ENCODE measurements around the gene PRXL2B.

Gene PRXL2B

DNA sequence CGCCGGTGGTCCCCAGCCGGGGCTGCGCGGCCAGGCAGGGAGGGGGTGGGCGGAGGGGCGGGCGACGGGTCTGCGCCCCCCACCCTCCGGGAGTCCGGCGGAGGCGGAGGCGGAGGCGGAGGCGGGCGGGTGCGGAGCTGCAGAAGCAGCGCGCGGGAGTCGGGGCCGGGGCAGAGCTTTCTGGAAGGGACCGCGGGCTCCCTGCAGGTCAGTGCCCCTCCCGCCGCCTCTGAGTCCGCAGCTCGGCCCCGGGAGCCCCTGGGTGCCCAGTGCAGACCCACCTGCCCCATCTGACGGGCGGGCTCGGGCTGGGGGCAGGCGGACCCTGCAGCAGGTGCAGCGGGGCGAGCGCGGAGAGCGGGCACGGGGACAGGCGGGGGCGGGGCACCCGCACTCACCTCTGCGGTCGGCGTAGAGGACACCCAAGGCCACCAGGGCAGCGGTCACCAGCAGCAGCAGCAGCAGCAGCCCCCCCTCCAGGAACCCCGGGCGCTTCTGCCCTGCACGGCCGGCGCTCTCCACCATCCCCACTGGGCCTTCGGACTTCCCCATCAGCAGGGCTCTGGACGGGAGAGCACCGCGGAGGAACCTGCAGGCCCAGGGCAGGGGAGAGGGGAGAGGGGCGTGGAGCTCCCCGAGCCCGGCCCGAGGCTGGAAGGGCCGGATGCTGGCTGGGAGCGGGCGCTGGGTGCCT is 42.5 kb downstream of the PRXL2B start:
- TF ChIP-seq, protein P1, sequence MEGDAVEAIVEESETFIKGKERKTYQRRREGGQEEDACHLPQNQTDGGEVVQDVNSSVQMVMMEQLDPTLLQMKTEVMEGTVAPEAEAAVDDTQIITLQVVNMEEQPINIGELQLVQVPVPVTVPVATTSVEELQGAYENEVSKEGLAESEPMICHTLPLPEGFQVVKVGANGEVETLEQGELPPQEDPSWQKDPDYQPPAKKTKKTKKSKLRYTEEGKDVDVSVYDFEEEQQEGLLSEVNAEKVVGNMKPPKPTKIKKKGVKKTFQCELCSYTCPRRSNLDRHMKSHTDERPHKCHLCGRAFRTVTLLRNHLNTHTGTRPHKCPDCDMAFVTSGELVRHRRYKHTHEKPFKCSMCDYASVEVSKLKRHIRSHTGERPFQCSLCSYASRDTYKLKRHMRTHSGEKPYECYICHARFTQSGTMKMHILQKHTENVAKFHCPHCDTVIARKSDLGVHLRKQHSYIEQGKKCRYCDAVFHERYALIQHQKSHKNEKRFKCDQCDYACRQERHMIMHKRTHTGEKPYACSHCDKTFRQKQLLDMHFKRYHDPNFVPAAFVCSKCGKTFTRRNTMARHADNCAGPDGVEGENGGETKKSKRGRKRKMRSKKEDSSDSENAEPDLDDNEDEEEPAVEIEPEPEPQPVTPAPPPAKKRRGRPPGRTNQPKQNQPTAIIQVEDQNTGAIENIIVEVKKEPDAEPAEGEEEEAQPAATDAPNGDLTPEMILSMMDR (IDR thresholded peaks at IDR 0.05; ENCODE audit: low read depth, low read length), result no peak
- DNase-seq (ENCODE audit: low read depth in 2 of 2), result no peak
- H3K4me3 ChIP-seq (replicated peaks in 1 of 2; ENCODE audit: low read depth in 2 of 2, low read length in 2 of 2), result no peak overlapping the region

DNA sequence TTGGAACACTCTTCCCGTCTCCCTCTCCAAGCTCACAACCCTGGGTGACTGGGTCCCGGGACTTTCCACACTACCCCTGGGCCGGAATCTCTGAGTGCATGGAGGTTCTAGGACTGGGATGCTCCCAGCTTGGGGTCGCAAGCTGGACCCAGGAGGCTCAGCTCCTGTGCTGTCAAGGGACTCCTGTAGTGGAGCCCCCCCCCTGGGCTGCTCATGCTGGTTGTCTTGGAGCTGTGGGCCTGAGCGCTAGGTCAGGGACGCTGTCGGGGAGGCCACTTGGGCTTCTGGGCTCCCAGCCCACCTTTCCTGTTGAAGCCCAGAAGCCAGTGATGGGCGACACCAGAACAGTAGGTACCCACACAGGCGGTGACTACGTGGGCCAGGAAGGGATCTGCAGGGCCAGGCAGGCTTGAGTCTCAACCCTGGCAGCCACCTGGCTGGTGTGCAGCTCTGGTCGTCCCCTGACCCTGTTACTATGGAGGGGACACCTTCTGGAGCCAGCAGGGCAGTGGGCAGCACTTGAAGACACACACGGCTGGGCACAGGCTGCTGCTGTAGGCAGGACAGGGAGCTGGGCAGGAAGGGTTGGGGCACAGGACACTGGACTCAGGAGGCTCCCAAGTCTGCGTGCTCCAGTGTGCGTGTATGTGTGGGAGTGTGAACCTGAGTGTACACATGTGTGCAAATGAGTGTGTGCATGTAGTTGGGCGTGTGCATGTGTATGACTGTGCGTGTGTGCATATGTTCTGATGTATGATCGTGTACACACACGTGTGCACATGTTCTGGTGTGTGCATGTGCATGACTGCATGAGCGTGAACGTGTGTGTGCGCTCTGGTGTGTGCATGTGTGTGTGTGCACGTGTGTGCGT is 43.3 kb downstream of the PRXL2B start:
- TF ChIP-seq, protein P1 (IDR thresholded peaks at IDR 0.05; ENCODE audit: low read depth, low read length), result no peak
- no peak for DNase-seq (ENCODE audit: low read depth in 2 of 2)
- no peak overlapping the region for H3K4me3 ChIP-seq (replicated peaks in 1 of 2; ENCODE audit: low read depth in 2 of 2, low read length in 2 of 2)

DNA sequence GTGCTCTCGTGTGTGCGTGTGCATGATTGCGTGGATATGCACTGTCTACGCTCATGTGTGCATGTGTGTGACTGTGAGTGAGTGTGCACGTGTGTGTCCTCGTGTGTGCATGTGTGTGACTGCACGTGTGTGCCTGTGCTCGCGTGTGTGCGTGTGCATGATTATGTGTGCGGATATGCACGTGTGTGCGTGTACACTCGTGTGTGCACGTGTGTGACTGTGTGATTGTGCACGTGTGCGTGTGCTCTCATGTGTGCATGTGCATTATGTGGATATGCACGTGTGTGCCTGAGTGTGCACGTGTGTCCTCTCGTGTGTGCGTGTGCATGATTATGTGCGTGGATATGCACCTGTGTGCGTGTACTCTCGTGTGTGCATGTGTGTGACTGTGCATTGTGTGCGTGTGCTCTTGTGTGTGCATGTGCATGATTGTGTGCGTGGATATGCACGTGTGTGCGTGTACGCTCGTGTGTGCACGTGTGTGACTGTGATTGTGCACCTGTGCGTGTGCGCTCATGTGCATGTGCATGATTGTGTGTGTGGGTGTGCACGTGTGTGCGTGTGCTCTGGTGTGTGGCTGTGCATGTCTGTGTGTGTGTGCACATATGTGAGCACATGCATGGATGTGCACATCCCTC is 44.0 kb downstream of the PRXL2B start:
- H3K4me3 ChIP-seq (replicated peaks in 1 of 2; ENCODE audit: low read depth in 2 of 2, low read length in 2 of 2), result no peak overlapping the region
- TF ChIP-seq, protein P1 (IDR thresholded peaks at IDR 0.05; ENCODE audit: low read depth, low read length), result no peak
- DNase-seq (ENCODE audit: low read depth in 2 of 2), result no peak

DNA sequence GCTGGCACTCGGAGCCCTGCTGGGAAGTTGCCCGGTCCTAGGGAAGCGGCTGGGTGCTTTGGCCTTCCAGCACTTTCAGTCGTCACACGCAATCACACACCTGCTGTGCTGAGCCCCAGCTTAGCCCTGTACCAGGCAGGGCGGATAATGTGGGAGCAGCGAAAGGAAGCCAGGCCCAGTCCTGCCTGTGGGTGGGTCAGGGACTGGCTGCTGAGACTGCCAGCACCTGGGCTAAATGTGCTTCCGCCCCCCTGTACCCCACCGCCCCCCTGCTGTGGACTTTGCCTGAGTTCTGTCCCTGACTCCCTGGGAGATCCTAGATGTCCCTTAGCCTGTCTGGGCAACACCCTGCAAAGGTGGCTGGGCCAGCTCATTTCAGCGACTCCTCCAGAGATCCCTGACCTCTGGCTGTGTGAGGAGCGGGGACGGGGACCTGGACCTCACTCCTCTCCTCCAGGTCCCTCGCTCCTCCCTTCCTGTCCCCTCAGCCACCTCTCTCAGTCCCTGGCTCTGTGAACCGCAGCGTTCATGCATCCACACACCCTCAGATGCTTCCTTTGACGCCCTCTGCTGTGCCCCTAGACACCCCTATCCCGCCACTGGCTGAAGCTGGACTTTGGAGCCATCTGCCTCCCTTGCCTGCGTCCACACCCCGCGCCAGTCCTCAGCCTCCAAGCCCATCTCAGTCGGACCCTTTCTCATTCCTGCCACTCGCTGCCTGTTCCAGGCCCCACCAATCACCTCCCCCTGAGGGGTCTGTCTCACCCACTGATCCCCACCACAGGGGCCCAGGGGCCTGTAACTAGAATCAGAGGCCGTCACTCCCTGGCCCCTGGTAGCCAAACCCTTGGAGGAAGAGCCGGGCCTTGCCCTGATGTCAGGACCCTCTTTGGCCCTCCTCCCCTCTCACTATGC is 44.8 kb downstream of the PRXL2B start:
- no peak for DNase-seq (ENCODE audit: low read depth in 2 of 2)
- H3K4me3 ChIP-seq (replicated peaks in 1 of 2; ENCODE audit: low read depth in 2 of 2, low read length in 2 of 2), result no peak overlapping the region
- TF ChIP-seq, protein P1 (IDR thresholded peaks at IDR 0.05; ENCODE audit: low read depth, low read length), result no peak

DNA sequence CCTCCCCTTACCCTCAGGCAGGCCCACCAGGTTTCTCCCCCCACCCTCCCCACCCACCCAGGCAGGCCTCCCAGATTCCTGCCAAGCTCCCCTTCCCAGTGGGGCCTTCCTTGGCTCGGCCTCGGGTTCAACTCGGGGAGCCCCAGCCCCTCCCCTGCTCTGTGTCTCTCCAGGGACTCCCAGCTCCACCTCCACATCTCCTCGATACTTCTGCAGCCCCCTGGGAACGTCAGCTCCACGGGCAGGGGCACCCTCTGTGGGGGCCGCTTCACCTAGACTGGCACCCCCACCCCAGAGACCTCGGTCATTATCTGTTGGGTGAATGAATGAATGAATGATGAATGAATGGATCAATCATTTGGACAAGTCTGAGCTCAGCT is 45.5 kb downstream of the PRXL2B start:
- DNase-seq (ENCODE audit: low read depth in 2 of 2), result no peak
- TF ChIP-seq, protein P1 (IDR thresholded peaks at IDR 0.05; ENCODE audit: low read depth, low read length), result no peak

More for the DNA sequence above, 45.5 kb downstream of the PRXL2B start:
- H3K4me3 ChIP-seq (replicated peaks in 1 of 2; ENCODE audit: low read depth in 2 of 2, low read length in 2 of 2), result no peak overlapping the region

Measured in cardiac fibroblast (primary cell).